Anterior cingulate cortex (tissue), 58 donors: ENCODE data around the gene PTRH1.
"Not testable (repeated sequence)": the region's sequence is repeated elsewhere in the genome, so short reads cannot be mapped to it uniquely, and the experiment has no call there.

Experiments
- DNase-seq, 58 donors: peaks; one replicate each; lab custom pipeline; 2025; lab: John Stamatoyannopoulos, UW

The PTRH1 gene

DNA sequence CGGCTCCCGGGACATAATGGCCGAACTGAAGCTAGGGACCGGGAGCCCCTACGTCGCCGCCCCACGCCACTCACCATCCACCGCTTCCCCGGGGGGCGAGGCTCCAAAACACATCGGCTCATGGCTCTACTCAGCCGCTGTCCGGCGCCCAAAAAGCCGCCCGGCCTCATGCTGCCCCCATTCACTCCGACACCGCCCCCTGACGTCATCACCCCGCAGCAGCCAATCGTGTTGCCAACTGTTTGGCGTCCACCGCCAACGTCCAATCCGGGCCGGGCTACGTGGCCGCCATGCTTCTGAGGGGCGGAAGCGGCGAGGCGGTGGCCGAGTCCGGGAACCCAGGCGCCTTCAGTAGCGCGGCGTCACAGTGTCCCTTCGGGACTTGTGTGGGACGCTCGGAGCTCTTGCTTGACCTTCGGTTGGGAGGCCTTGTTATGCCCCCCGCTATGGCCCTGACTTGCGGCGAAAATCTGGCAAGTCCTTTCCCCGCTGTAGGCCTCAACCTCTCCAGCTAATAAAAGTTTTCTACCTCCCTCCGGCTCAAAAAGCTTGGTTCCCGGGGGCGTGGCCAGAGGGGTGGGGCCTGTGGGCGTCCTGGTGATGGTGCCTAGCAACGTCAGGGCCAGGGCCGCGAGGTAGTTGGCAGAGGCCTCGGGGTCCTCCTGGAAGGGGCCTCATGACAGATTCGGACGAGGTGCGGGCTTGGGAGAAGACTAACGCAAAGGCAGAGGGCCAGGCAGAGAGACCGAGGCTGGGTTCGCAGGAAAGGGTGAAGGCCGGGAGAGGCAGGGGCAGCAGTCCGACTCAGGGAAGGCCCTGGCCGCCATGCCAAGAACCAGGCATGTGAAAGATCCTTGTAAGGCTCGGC, at the start of gene PTRH1, which contains the start of gene TTC16:
PTRH1 (minus strand) TSS at position 194 of the 868 bp plus-strand sequence; CDS start at position 170, 24 bp downstream.
TTC16 (plus strand) TSS at position 610 of the 868 bp plus-strand sequence; CDS start at position 677, 67 bp downstream.
- peak; percentile 77 to 98 (median 94) for DNase-seq

DNA sequence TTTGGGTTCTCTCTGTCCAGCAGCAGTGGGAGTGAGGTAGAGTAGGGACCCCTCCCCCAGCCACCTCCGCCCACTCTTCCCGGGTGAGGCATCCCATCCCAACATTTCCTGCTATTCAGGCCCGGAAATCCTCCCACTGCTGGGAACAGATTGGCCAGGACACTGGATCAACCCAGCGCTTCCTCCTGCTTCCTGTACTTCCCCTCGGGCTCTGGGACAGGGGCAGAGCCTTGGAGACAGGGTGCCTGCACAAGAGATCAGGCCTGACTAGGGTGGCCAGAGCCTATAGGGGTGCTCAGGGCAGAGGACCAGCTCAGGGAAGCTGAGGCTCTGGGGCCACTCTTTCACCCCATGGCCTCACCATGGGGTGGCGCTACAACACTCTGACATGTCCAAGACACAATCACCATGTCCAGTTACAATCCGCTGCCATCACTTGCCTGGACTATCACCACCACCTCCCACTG, 48.5 kb upstream of the PTRH1 start:
- peak in 4 of 58 donors; percentile 10 to 24 (median 12) for DNase-seq

- no peak for DNase-seq
Measured at GRCh38 chr9:127762111-127762676, 46.7 kb upstream of the PTRH1 start.

DNA sequence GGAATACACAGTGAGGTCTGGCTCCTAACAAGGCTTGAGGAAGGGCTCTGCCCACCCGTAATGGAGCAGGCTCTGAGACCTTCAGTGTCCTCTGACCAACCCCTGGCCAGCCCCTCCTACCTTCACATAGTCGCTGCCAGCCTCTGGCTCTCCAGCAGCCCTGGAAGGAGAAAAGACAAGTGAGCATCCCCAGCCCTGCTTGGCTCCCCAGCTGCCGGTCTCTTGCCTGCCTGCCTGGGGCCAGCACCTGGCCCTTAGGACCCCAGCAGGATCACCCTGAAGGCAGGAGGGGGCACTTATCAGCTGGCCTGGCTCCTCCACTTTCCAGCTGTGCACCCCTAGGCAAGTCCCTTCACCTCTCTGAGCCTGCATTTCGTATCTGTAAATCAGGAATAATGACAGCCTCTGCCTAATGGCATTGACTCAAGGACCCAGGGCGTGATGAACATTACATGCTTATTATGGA, 46.1 kb upstream of the PTRH1 start:
- no peak for DNase-seq

- DNase-seq, result no peak
Measured at GRCh38 chr9:127761061-127761460, 45.6 kb upstream of the PTRH1 start.

- DNase-seq, result no peak
Measured at GRCh38 chr9:127758843-127759242, 43.4 kb upstream of the PTRH1 start.

DNA sequence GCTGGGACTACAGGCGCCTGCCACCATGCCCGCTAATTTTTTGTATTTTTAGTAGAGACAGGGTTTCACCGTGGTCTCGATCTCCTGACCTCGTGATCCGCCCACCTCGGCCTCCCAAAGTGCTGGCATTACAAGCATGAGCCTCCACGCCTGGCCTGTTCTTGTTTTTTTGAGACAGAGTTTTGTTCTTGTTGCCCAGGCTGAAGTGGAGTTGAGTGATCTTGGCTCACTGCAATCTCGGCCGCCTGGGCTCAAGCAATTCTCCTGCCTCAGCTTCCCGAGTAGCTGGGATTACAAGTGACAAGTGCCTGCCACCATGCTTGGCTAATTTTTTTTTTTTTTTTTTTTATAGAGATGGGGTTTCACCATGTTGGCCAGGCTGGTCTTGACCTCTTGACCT, 41.3 kb upstream of the PTRH1 start:
- not testable (repeated sequence) for DNase-seq

DNA sequence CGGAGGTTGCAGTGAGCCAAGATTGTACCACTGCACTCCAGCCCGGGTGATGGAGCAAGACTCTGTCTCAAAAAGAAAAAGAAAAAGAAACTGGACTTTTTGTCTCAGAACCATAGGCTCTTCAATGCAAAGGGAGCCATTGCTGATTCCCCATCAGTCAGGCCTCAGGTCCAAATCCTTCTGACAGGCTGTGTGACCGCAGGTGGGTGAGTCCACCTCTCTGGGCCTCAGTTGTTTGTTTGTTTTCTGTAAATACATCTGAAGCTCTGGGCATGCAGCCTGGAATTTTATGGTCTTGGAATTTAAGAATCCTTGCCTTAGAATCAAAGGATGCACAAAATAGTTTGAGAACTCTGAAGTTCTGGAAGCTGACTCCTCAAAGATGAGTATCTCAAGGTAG, 40.8 kb upstream of the PTRH1 start:
- DNase-seq, result no peak

DNA sequence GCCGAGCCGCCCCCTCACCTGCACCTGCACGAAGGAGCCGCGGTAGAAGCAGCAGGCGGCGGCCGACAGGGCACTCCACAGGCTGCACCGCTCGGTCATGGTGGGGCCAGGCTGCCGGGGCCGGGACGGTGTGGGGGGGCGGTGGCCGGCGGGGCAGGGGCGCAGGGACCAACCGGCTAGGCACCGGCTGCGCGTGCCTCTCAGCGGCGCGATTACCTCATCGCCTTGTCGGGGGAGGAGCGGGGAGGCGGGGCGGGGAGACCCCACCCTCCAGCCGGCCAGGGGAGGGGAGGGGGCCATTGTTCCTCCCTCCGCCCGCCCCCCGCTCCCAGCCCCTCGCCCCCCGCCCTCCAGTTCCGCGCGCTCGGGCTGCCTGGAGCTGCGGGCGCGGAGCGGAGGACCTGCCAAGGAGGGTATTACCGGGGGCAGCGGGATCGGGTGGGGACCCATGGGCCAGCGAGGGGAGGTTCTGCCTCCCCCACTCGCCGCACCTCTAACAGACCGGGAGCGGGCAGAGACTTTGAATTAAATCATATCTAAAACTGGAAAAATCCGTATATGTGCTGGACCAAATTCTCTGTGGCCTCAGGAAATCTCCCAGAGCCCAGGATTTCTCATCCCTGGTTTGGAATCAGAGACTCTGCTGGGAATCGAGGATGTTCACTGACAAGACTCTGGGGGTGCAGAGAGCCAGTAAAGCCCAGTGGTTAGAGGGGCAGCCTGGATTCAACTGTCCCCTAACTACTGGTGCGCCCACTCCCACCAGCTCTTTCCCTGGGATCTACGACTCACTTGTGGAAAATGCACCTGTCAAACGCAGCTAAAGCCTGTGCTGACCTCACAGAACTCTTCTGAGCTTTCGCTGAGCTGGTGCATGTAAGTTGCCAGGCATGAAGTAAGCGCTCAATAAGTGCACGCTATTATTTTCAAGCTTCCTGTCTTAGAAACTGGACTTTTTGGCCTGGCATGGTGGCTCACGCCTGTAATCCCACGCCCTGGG, 39.9 kb upstream of the PTRH1 start:
- DNase-seq, result peak in 22 of 58 donors; percentile 8 to 65 (median 36)

DNA sequence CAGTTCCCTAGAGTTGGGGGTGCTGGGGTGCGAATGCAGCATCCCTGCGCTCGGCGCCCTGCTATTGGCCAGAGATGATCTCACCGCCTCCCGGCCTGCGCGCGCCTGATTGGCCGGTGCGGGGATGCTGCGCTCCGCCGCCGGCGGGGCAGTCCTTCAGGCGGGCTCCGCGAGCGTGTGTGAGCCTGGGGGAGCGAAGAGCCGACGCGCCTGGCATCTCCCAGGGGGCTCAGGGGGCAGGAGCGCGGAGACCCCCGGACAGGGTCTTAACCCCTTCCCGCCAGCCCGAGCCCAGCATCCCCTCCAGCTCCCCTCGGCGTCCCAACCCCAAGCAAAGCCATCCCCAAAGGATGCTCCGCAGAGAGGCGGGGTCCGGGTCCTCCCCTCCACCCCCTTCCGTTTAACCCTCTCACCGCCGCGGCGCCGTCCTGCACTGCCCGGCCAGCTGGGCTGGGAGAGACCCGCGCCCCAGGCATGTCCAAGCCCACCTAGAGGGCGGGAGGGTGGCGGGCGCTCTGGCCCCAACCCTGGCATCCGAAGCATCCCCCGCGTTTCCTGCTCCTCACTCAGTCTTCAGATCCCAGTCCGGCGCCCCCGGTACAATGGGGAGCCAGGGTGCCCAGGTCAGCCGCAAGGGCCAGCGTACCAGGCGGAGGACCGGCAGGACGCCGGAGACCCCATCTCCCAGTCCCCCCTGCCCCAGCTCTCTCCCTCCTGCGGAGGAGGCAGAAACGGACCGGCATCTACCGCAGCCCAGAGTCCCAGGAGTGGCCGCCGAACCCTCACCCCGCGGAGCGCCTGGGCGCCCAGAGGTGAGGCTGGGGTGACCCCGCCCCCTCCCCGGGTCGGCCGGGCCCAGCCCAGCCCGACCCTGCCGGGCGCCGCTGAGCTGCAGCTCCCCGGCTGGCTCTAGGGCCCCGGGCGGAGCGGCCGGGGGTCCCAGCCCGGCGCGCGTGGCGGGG, 38.9 kb upstream of the PTRH1 start:
- DNase-seq, result peak in 50 of 58 donors; percentile 18 to 83 (median 58)

DNA sequence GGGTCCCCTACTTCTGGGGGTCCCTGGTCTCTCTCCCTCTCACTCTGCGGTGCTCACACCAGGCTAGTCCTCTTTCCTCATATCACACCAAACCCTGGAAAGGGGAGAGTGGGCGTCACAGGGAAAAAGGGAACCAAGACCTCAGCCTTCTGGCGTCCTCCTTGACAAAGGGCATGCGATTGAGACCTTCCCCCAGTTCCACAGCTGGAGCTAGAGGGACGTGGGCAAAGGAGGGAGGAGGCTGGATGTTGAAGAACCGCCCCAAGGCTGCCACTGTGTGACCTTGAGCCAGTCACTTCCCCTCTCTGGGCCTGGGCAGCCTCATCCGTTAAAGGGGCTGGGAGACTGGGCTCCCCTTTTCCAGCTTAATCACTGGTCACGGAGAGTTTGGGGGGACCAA, 38.2 kb upstream of the PTRH1 start:
- no peak for DNase-seq

GRCh38 chr9:127753148-127753547, 37.7 kb upstream of the PTRH1 start:
- DNase-seq, result peak in 1 of 58 donors; percentile 5

DNA sequence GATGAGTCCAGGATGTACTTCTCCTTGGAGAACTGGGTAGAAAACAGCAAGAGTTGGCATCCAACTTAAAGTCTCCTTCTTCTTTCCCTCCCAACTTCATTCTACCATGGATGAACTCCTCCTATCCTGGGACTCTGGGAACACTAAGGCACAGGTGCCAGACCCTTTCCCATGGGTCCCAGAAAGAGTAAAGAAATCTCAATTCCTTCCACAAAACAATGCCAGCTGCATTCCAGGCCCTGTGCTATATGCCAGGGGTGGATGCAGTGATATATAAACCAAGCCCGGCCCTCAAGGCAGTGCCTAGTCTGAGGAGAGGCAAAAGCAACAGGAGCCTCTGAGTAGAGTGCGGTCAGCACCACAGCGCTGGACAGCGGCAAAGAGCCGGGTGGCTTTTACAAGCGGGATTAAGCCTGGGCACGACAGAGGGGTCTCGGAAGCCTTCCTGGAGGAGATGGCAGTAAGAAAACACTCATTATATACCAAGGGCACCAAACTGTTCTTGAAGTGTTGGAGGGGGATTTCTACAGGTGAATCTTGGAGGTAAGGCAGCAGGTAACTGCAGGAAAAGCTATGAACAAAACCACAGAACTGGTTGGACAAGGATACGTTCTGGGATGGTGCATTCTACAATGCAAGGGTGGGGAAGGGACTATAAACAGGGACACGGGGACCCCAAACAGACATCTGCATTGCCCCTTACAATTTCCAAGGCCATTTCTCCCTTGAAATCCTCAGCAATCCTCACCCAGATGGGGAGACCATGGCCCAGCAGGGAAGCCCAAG, 36.0 kb upstream of the PTRH1 start:
- no peak for DNase-seq

GRCh38 chr9:127749090-127749787, 33.8 kb upstream of the PTRH1 start:
- DNase-seq, result no peak

DNA sequence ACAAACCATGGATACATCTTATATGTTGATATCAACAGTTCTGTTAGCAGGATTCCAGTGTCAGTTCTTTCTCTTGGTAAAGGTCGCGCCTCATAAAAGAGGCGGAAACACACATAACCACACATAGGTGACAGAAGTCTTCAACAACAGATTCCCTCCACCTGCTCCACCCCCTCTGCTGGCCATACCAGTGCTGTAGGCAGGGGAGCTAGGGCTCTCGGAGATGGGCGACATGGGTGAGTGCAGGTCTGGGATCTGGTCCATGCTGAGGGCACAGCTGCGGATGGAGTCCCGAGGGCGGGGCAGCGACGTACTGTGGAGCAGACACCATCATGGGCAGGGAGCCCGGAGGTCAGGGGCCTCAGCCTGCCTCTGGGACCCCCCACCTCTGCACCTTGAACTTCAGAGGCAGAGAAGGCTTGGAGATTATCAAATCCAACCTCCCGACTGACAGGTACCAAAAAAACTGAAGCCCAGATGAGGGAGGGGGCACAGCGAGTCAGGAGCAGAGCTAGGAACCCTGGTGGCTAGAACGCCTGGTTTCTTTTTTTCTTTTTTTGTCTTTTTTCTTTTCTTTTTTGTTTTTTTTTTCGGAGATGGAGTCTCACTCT, 31.6 kb upstream of the PTRH1 start:
- no peak for DNase-seq

- no peak for DNase-seq
Measured at GRCh38 chr9:127744398-127745110, 29.1 kb upstream of the PTRH1 start.
